Measurements from ENCODE around the gene MARF1.
"Not testable (repeated sequence)": the region's sequence is repeated elsewhere in the genome, so short reads cannot be mapped to it uniquely, and the experiment has no call there.

MARF1 gene

DNA sequence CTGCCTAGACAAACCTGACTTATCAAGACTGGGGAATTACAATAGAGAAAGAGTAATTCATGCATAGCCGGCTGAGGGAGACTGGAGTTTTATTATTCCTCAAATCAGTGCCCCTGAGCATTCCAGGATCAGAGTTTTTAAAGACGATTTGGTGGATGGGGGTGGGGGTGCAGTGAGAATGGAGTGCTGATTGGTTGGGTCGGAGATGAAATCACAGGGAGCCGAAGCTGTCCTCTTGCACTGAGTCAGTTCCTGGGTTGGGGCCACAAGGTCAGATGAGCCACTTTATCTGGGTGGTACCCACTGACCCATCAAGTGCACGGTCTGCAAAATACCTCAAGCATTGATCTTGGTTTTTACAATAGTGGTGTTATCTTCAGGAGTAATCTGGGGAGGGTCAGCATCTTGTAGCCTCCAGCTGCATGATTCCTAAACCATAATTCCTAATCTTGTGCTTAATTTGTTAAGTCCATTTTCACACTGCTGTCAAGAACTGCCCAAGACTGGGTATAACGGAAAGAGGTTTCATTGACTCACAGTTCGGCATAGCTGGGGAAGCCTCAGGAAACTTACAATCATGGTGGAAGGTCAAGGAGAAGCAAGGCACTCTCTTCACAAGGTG lies 69.6 kb downstream of the MARF1 start:
- H3K4me3 ChIP-seq = no peak overlapping the region
- TF ChIP-seq, protein P1, sequence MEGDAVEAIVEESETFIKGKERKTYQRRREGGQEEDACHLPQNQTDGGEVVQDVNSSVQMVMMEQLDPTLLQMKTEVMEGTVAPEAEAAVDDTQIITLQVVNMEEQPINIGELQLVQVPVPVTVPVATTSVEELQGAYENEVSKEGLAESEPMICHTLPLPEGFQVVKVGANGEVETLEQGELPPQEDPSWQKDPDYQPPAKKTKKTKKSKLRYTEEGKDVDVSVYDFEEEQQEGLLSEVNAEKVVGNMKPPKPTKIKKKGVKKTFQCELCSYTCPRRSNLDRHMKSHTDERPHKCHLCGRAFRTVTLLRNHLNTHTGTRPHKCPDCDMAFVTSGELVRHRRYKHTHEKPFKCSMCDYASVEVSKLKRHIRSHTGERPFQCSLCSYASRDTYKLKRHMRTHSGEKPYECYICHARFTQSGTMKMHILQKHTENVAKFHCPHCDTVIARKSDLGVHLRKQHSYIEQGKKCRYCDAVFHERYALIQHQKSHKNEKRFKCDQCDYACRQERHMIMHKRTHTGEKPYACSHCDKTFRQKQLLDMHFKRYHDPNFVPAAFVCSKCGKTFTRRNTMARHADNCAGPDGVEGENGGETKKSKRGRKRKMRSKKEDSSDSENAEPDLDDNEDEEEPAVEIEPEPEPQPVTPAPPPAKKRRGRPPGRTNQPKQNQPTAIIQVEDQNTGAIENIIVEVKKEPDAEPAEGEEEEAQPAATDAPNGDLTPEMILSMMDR (IDR thresholded peaks at IDR 0.05) = no peak
- intact Hi-C loops (cut with DNase I; ENCODE audit: low total_unique reads) = no loop called here
- H3K36me3 ChIP-seq = peaks cover 6 to 31% (median 12%) of the 10 kb centered on the region in 3 donors
- H3K27ac ChIP-seq = no peak overlapping the region
- no peaks in the 10 kb centered on the region for H3K27me3 ChIP-seq
- H3K9me3 ChIP-seq = no peaks in the 10 kb centered on the region
- DNase-seq = no peak
- H3K4me1 ChIP-seq = no peaks in the 10 kb centered on the region

DNA sequence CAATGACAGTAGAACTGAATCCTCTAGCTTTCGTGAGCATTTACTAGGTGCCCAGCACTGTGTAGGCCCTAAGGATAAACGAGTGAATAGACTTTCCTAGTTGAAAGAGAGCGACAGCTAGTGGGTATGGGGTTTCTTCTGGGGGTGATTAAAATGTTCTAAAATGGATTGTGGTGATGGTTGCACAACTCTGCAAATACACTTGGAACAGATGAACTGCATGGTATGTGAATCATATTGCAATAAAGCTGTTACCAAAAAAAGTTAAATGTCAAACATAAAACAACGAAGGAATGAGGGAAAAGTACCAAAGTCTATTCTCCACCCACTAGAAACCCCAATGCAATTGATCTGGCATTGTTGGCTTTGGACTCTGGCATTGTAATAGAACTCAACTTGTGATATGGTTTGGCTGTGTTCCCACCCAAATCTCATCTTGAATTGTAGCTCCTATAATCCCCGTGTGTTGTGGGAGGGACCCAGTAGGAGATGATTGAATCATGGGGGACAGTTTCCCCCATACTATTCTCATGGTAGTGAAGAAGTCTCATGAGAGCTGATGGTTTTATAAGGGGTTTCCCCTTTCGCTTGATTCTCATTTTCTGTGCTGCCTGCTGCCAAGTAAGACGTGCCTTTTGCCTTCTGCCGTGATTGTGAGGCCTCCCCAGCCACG lies 70.5 kb downstream of the MARF1 start:
- TF ChIP-seq, protein P1 (IDR thresholded peaks at IDR 0.05) = no peak
- H3K9me3 ChIP-seq = no peaks in the 10 kb centered on the region
- no peak overlapping the region for H3K4me3 ChIP-seq
- no peak overlapping the region for H3K27ac ChIP-seq
- H3K4me1 ChIP-seq = no peaks in the 10 kb centered on the region
- no peak for DNase-seq
- H3K36me3 ChIP-seq = peaks cover 6 to 33% (median 12%) of the 10 kb centered on the region in 3 donors
- no peaks in the 10 kb centered on the region for H3K27me3 ChIP-seq
- intact Hi-C loops (cut with DNase I; ENCODE audit: low total_unique reads) = no loop called here

DNA sequence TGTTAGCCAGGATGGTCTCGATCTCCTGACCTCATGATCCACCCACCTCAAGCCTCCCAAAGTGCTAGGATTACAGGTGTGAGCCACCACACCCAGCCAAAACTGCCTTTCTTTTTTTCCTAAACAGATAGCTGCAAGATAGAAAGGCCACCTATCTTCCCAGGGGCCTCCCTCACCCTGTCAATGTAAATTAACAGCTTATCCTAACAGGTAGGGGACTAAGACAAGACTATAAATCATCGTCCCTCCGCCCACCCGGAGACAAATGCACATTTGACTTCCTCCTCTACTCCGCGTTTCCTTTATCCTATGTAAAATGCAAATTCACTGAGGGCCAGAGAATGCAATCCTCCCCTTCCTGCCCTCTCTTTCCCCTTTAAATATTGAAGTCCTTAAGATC lies 71.4 kb downstream of the MARF1 start:
- DNase-seq = no peak
- intact Hi-C loops (cut with DNase I; ENCODE audit: low total_unique reads) = no loop called here
- H3K27ac ChIP-seq = no peak overlapping the region
- H3K27me3 ChIP-seq = no peaks in the 10 kb centered on the region
- no peak overlapping the region for H3K4me3 ChIP-seq
- TF ChIP-seq, protein P1 (IDR thresholded peaks at IDR 0.05) = no peak
- no peaks in the 10 kb centered on the region for H3K4me1 ChIP-seq
- H3K36me3 ChIP-seq = peaks cover 6 to 33% (median 12%) of the 10 kb centered on the region in 3 donors
- H3K9me3 ChIP-seq = no peaks in the 10 kb centered on the region

DNA sequence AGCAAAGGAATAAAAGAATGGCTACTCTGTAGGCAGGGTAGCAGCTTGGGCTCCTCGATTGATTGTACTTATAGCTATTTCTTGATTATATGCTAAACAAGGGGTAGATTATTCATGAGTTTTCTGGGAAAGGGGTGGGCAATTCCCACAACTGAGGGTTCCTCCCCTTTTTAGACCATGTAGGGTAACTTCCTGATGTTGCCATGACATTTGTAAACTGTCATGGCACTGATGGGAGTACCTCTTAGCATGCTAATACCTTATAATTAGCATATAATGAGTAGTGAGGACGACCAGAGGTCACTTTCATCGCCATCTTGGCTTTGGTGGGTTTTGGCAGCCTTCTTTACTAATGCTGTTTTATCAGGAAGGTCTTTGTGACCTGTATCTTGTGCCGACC lies 72.3 kb downstream of the MARF1 start:
- H3K27ac ChIP-seq; intact Hi-C loops (cut with DNase I; ENCODE audit: low total_unique reads); DNase-seq; H3K27me3 ChIP-seq; H3K4me1 ChIP-seq; H3K9me3 ChIP-seq; H3K4me3 ChIP-seq: not testable (repeated sequence)
- peaks cover 6 to 33% (median 12%) of the 10 kb centered on the region in 3 donors for H3K36me3 ChIP-seq

DNA sequence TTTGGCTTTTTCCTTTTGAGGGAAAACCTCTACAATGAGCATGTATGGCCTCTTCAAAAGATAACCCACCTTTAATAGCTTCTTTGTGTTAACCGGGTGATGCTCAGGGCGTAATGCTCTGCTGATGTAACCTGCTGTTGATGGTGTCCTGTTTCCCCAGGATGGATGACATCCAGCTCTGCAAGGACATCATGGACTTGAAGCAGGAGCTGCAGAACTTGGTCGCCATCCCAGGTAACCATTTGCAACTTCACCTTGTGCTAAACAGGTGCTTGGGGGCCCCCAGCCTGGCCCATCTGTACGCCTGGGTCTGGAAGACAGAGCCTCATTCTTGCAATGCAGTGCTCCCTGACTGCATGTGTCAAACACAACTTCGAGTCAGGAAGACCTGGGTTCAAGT lies 75.1 kb downstream of the MARF1 start:
- no peak for DNase-seq
- H3K9me3 ChIP-seq = no peaks in the 10 kb centered on the region
- H3K4me1 ChIP-seq = no peaks in the 10 kb centered on the region
- H3K27me3 ChIP-seq = no peaks in the 10 kb centered on the region
- H3K27ac ChIP-seq = no peak overlapping the region
- peaks cover 6 to 22% (median 12%) of the 10 kb centered on the region in 3 donors for H3K36me3 ChIP-seq
- intact Hi-C loops (cut with DNase I; ENCODE audit: low total_unique reads) = no loop called here
- TF ChIP-seq, protein P1 (IDR thresholded peaks at IDR 0.05) = no peak
- no peak overlapping the region for H3K4me3 ChIP-seq

DNA sequence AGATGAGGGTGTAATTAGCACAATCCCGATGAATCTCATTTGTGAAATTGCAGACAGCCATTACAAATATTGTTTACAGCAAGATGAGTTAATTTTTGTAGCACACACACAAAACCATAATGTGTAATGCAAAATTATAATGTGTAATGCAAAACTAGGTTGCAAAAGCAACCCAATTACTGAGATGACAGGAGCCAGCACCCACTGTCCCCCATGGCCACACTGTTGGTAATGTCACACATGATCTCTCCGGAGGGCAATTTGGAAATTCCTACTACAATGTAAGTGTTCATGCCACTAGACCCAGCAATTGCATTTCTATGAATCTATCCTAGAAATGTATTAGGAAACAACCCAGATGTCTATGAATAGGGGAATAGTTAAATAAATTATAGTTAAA lies 76.9 kb downstream of the MARF1 start:
- Histone ChIP-seq H3K4me3 (no peak overlapping the region), H3K4me1 (no peaks in the 10 kb centered on the region), H3K27ac (no peak overlapping the region), H3K27me3 (no peaks in the 10 kb centered on the region), H3K36me3 (peaks cover 6 to 22% (median 12%) of the 10 kb centered on the region in 3 donors), H3K9me3 (no peaks in the 10 kb centered on the region)
- no peak for DNase-seq
- TF ChIP-seq, protein P1 (IDR thresholded peaks at IDR 0.05) = no peak
- intact Hi-C loops (cut with DNase I; ENCODE audit: low total_unique reads) = no loop called here

Data from tibial artery (tissue), 4 donors.